RWPE2 (cell line): Measurements from ENCODE around the gene KLHL30.
A peak's percentile ranks its signal among the peaks of the same experiment; 100 is the strongest.

Experiments used
- ATAC-seq: fragments of 200-7000 bp; cut with Tn5 transposase; 3 replicates; pipeline ENCODE4 v1.9.1; 2021; ENCODE audit warnings: low read depth
- DNase-seq: peaks from one replicate; pipeline ENCODE4 v3.0.0-alpha.2; 2020; ENCODE audit warnings: low spot score
- H3K27ac ChIP-seq: fragments of 450-650 bp; 2 replicates; pipeline ENCODE4 v1.5.1; 2017; ENCODE audit warnings: mild to moderate bottlenecking; ENCODE audit not compliant: poor library complexity, severe bottlenecking
- H3K27me3 ChIP-seq: fragments of 250-450 bp; sonication (Bioruptor Pico); 2 replicates; pipeline ENCODE4 v1.5.1; 2021; ENCODE audit warnings: mild to moderate bottlenecking, moderate library complexity; ENCODE audit not compliant: insufficient read depth, poor library complexity, severe bottlenecking
- H3K36me3 ChIP-seq: fragments of 250-450 bp; sonication (Bioruptor Pico); 2 replicates; pipeline ENCODE4 v1.5.1; 2020; ENCODE audit warnings: low read depth, mild to moderate bottlenecking, moderate library complexity
- H3K4me1 ChIP-seq: fragments of 250-450 bp; sonication (Bioruptor Pico); 2 replicates; pipeline ENCODE4 v1.5.1; 2021; ENCODE audit warnings: mild to moderate bottlenecking, moderate library complexity; ENCODE audit not compliant: insufficient read depth, poor library complexity, severe bottlenecking
- H3K4me3 ChIP-seq: fragments of 250-450 bp; sonication (Bioruptor Pico); 2 replicates; pipeline ENCODE4 v1.5.1; 2021; ENCODE audit warnings: mild to moderate bottlenecking, moderate library complexity; ENCODE audit not compliant: severe bottlenecking
- H3K9me3 ChIP-seq: fragments of 250-450 bp; sonication (Bioruptor Pico); 2 replicates; pipeline ENCODE4 v1.5.1; 2021; ENCODE audit warnings: mild to moderate bottlenecking, moderate library complexity; ENCODE audit not compliant: severe bottlenecking
- TF ChIP-seq, protein P1 (sequence below): fragments of 450-650 bp; IDR thresholded peaks from one replicate; pipeline ENCODE4 v1.5.1; 2017; ENCODE audit warnings: mild to moderate bottlenecking, moderate library complexity; ENCODE audit not compliant: poor library complexity, severe bottlenecking

Gene KLHL30

DNA sequence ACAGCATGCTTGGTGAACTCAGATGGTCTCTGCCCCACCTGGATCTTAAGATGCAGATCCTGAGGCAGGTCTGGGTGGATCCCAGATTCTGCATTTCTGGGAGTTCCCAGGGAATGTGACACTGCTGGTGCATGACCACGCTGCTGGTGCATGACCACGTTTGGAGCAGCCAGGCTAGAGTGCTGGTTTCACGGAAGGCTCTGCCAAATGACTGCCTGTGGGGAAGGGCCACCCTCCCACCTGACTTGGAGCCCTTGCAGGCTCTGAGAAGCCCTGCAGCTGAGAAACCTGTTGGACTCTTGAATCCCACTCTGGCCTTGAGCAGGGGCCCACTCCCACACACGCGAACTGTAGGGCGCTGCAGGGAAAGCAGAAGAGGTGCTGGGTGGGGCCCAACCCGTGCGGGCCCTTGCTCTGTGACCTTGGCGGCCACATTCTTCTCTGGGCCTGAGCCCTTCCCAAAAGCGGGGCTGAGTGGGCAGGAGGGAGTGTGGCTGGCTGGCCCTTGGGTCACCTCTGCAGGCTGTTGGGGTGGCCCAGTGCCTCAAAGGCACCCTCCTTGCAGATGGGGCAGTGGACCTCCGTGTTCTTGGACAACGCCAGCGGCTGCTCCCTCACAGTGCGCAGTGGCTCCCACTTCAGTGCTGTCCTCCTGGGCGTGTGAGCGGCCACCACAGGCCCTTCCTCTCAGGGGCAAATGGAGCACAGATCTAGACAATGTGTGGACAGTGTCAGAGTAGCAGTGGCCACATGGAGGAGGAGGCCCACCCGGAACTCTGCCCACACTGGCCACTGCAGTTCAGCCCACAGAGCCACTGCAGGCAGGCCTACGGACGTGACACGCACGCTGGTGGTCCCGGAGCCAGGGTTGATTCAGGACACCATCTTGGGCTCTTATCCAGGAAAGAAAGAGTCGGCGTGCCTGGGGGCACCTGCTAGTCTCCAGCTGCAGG is 28.2 kb downstream of the KLHL30 start:
- no peak overlapping the region for H3K4me3 ChIP-seq
- peaks cover 32% of the 10 kb centered on the region for H3K36me3 ChIP-seq
- peaks cover 32% of the 10 kb centered on the region for H3K4me1 ChIP-seq
- ATAC-seq (no peak), DNase-seq (no peak)
- H3K9me3 ChIP-seq: no peaks in the 10 kb centered on the region
- no peak overlapping the region for H3K27ac ChIP-seq
- TF ChIP-seq, protein P1, sequence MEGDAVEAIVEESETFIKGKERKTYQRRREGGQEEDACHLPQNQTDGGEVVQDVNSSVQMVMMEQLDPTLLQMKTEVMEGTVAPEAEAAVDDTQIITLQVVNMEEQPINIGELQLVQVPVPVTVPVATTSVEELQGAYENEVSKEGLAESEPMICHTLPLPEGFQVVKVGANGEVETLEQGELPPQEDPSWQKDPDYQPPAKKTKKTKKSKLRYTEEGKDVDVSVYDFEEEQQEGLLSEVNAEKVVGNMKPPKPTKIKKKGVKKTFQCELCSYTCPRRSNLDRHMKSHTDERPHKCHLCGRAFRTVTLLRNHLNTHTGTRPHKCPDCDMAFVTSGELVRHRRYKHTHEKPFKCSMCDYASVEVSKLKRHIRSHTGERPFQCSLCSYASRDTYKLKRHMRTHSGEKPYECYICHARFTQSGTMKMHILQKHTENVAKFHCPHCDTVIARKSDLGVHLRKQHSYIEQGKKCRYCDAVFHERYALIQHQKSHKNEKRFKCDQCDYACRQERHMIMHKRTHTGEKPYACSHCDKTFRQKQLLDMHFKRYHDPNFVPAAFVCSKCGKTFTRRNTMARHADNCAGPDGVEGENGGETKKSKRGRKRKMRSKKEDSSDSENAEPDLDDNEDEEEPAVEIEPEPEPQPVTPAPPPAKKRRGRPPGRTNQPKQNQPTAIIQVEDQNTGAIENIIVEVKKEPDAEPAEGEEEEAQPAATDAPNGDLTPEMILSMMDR: no peak
- peaks cover 12% of the 10 kb centered on the region for H3K27me3 ChIP-seq

DNA sequence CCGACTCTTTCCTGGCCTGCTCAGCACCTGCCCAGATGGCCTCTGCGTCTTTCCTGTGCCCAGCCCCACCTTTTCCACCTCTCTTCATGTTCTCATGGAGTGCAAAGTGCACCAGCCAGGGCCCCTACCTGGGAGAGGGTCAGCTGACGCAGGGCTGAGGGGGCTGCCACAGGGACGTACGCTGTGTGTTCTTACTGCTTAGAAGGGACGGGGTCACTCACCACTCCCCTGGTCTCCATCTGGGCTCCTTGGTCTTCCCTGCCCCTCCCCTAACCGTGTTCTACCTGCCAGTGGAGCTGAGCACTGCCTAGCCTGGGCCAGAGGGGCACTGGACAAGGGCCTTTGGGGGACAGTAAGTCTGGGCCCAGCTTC is 28.9 kb downstream of the KLHL30 start:
- DNase-seq (no peak), ATAC-seq (no peak)
- no peak overlapping the region for H3K4me3 ChIP-seq
- peak overlapping the region; percentile 96 for H3K27ac ChIP-seq
- H3K27me3 ChIP-seq: peaks cover 12% of the 10 kb centered on the region
- H3K4me1 ChIP-seq: peaks cover 32% of the 10 kb centered on the region
- TF ChIP-seq, protein P1: no peak
- H3K36me3 ChIP-seq: peaks cover 34% of the 10 kb centered on the region
- H3K9me3 ChIP-seq: no peaks in the 10 kb centered on the region

DNA sequence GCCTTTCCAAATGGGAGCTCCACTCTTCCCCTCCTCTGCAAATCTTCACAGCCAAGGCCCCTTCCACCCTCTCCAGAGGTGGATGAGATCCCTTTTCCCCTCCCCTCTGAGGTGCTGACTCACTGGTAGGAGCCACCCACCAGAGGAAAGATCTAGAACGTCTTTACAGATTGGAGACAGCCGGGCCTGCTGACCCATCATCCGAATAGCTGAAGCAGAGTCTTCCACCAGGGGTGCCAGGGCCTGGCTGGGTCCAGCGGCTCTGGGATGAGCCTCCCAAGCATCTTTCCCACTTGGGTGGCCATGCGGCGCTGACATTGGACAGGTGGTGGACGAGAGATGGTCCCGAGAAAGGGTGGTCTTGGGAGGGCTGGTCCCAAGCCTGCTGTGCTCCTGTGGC is 29.3 kb downstream of the KLHL30 start:
- peak overlapping the region; percentile 96 for H3K27ac ChIP-seq
- TF ChIP-seq, protein P1: no peak

DNA sequence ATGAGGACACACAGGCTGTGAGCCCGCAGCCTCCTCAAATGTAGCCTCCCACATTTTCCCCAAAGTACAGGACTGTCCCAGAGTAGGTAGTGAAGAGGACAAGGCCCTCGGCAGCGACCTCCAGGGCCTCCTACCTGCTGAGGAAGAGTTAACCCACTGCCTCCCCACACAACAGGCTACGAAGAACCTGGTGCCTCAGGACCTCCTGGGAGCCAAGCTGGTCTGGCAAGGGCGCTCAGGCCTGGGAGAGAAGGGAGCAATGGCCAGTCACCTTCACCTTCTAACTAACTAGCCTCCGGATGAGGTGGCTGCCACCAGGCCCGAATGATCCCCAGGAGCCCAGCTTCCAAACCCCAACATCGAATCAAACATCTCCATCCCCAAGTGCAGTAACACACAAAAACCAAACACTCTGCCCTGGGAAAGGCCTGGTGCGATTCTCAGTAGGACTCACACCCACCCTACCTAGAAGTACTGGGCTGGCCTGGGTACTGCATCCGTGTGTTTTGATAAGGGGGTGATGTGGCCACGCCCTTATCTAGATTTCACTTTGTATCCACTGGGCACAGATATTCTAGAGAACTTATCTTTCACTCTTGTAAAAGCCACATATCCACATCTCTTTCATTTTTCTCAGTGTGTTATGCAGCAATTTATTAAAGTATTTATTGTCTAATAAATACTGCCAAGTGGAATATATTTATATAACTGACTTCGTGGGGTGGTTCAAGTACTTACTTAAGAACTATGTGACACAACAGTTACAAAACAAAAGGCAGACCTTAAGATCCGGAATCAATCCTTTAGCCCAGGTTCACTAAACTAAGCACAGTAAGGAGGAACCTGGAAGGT is 30.0 kb downstream of the KLHL30 start:
- Histone ChIP-seq H3K27ac (peak overlapping the region; percentile 96), H3K9me3 (no peaks in the 10 kb centered on the region), H3K4me1 (peaks cover 32% of the 10 kb centered on the region), H3K27me3 (peaks cover 5% of the 10 kb centered on the region), H3K4me3 (no peak overlapping the region), H3K36me3 (peaks cover 42% of the 10 kb centered on the region)
- DNase-seq (no peak), ATAC-seq (no peak)
- TF ChIP-seq, protein P1: no peak

More for the DNA sequence above, 29.3 kb downstream of the KLHL30 start:
- H3K4me3 ChIP-seq: no peak overlapping the region
- H3K27me3 ChIP-seq: peaks cover 12% of the 10 kb centered on the region
- H3K4me1 ChIP-seq: peaks cover 32% of the 10 kb centered on the region
- no peaks in the 10 kb centered on the region for H3K9me3 ChIP-seq
- no peak for ATAC-seq
- DNase-seq: no peak
- peaks cover 36% of the 10 kb centered on the region for H3K36me3 ChIP-seq
